ENCODE measurements around the gene WT1. TPM values are rescaled to one million over a fixed set of nuclear protein-coding genes. Genes with fewer than 3 reads are reported as not detected.

Gene WT1
- total RNA-seq, 2 experiments from 2014 or later: not detected

- Mint-ChIP-seq H3K27ac (no peak overlapping the region), H3K4me3 (no peak overlapping the region), H3K4me1 (ENCODE audit: low read depth) (peaks cover 10% of the 10 kb centered on the region), H3K9me3 (no peaks in the 10 kb centered on the region), H3K36me3 (ENCODE audit: low read depth) (no peaks in the 10 kb centered on the region), H3K27me3 (peaks cover 19% of the 10 kb centered on the region)
- ATAC-seq (no peak), DNase-seq (no peak)
- CTCF ChIA-PET: interaction anchor here (1.4 kb wide), 1 partner anchor 20 kb away, joined by 3 read pairs; no protein-coding TSS in a partner anchor
- intact Hi-C loops (cut with micrococcal nuclease): loop anchor here (10.0 kb wide), 1 partner anchor 95 kb away; no protein-coding TSS in a partner anchor
- TF ChIP-seq, protein P1, sequence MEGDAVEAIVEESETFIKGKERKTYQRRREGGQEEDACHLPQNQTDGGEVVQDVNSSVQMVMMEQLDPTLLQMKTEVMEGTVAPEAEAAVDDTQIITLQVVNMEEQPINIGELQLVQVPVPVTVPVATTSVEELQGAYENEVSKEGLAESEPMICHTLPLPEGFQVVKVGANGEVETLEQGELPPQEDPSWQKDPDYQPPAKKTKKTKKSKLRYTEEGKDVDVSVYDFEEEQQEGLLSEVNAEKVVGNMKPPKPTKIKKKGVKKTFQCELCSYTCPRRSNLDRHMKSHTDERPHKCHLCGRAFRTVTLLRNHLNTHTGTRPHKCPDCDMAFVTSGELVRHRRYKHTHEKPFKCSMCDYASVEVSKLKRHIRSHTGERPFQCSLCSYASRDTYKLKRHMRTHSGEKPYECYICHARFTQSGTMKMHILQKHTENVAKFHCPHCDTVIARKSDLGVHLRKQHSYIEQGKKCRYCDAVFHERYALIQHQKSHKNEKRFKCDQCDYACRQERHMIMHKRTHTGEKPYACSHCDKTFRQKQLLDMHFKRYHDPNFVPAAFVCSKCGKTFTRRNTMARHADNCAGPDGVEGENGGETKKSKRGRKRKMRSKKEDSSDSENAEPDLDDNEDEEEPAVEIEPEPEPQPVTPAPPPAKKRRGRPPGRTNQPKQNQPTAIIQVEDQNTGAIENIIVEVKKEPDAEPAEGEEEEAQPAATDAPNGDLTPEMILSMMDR (IDR thresholded peaks at IDR 0.05): no peak
- POLR2A ChIA-PET: no interaction called here
Measured at GRCh38 chr11:32420139-32420538, 15.2 kb downstream of the WT1 start.

- intact Hi-C loops (cut with micrococcal nuclease): no loop called here
- no peaks in the 10 kb centered on the region for H3K36me3 Mint-ChIP-seq (ENCODE audit: low read depth)
- peaks cover 14% of the 10 kb centered on the region for H3K27me3 Mint-ChIP-seq
- ChIA-PET CTCF (no interaction called here), POLR2A (no interaction called here)
- TF ChIP-seq, protein P1 (IDR thresholded peaks at IDR 0.05): no peak
- ATAC-seq: no peak
- no peak overlapping the region for H3K4me3 Mint-ChIP-seq
- peaks cover 10% of the 10 kb centered on the region for H3K4me1 Mint-ChIP-seq (ENCODE audit: low read depth)
- no peaks in the 10 kb centered on the region for H3K9me3 Mint-ChIP-seq
- no peak overlapping the region for H3K27ac Mint-ChIP-seq
- DNase-seq: no peak
Measured at GRCh38 chr11:32418836-32419235, 16.5 kb downstream of the WT1 start.

GRCh38 chr11:32417806-32418205, 17.5 kb downstream of the WT1 start:
- Mint-ChIP-seq H3K36me3 (ENCODE audit: low read depth) (no peaks in the 10 kb centered on the region), H3K27me3 (peaks cover 15% of the 10 kb centered on the region), H3K27ac (no peak overlapping the region), H3K9me3 (no peaks in the 10 kb centered on the region), H3K4me1 (ENCODE audit: low read depth) (peaks cover 10% of the 10 kb centered on the region), H3K4me3 (no peak overlapping the region)
- no peak for DNase-seq
- ChIA-PET CTCF (no interaction called here), POLR2A (no interaction called here)
- ATAC-seq: no peak
- intact Hi-C loops (cut with micrococcal nuclease): no loop called here
- TF ChIP-seq, protein P1 (IDR thresholded peaks at IDR 0.05): no peak

- ATAC-seq (no peak), DNase-seq (no peak)
- Mint-ChIP-seq H3K4me3 (no peak overlapping the region), H3K9me3 (no peaks in the 10 kb centered on the region), H3K27me3 (peaks cover 14% of the 10 kb centered on the region), H3K27ac (no peak overlapping the region), H3K4me1 (ENCODE audit: low read depth) (peaks cover 8% of the 10 kb centered on the region), H3K36me3 (ENCODE audit: low read depth) (no peaks in the 10 kb centered on the region)
- CTCF ChIA-PET: no interaction called here
- TF ChIP-seq, protein P1 (IDR thresholded peaks at IDR 0.05): no peak
- POLR2A ChIA-PET: no interaction called here
- intact Hi-C loops (cut with micrococcal nuclease): no loop called here
Measured at GRCh38 chr11:32416301-32416700, 19.0 kb downstream of the WT1 start.

GRCh38 chr11:32414925-32415324, 20.4 kb downstream of the WT1 start:
- TF ChIP-seq, protein P1 (IDR thresholded peaks at IDR 0.05): no peak
- Mint-ChIP-seq H3K36me3 (ENCODE audit: low read depth) (no peaks in the 10 kb centered on the region), H3K4me1 (ENCODE audit: low read depth) (no peaks in the 10 kb centered on the region), H3K9me3 (no peaks in the 10 kb centered on the region), H3K27me3 (peaks cover 14% of the 10 kb centered on the region), H3K27ac (no peak overlapping the region), H3K4me3 (no peak overlapping the region)
- ChIA-PET POLR2A (interaction anchor here (0.6 kb wide), 1 partner anchor 418 kb away, joined by 3 read pairs; no protein-coding TSS in a partner anchor), CTCF (no interaction called here)
- DNase-seq (no peak), ATAC-seq (no peak)
- intact Hi-C loops (cut with micrococcal nuclease): no loop called here

All from activated CD8-positive, alpha-beta T cell treated with anti-CD3 and anti-CD28 coated beads for 36 hours (primary cell).